ENCODE data around the gene EDAR. TPM values are rescaled to one million over a fixed set of nuclear protein-coding genes. Genes with fewer than 3 reads are reported as not detected.

EDAR gene
- total RNA-seq, 1 donor from 2014 or later = not detected

- TF ChIP-seq CTCF (conservative IDR thresholded peaks at IDR 0.05) = no peak
- H3K36me3 Mint-ChIP-seq (ENCODE audit: low read depth) = peaks cover 19% of the 10 kb centered on the region
- no peak for DNase-seq (ENCODE audit: low read depth, low spot score)
- H3K4me1 Mint-ChIP-seq = no peaks in the 10 kb centered on the region
- peaks cover 5% of the 10 kb centered on the region for H3K9me3 Mint-ChIP-seq
- no peak overlapping the region for H3K27ac Mint-ChIP-seq (ENCODE audit: unreplicated experiment)
- H3K4me3 Mint-ChIP-seq = no peak overlapping the region
- H3K27me3 Mint-ChIP-seq (ENCODE audit: low read depth) = no peaks in the 10 kb centered on the region
Observed at GRCh38 chr2:108895188-108895587, 93.8 kb downstream of the EDAR start.

GRCh38 chr2:108894766-108895165 lies 94.3 kb downstream of the EDAR start:
- Mint-ChIP-seq H3K9me3 (peaks cover 6% of the 10 kb centered on the region), H3K27ac (ENCODE audit: unreplicated experiment) (no peak overlapping the region), H3K4me3 (no peak overlapping the region), H3K36me3 (ENCODE audit: low read depth) (peaks cover 18% of the 10 kb centered on the region), H3K27me3 (ENCODE audit: low read depth) (no peaks in the 10 kb centered on the region), H3K4me1 (no peaks in the 10 kb centered on the region)
- no peak for DNase-seq (ENCODE audit: low read depth, low spot score)
- no peak for TF ChIP-seq CTCF (conservative IDR thresholded peaks at IDR 0.05)

- Mint-ChIP-seq H3K27me3 (ENCODE audit: low read depth) (no peaks in the 10 kb centered on the region), H3K4me1 (no peaks in the 10 kb centered on the region), H3K27ac (ENCODE audit: unreplicated experiment) (no peak overlapping the region)
Observed at GRCh38 chr2:108893277-108893676, 95.7 kb downstream of the EDAR start.

GRCh38 chr2:108889907-108890306 lies 99.1 kb downstream of the EDAR start:
- no peaks in the 10 kb centered on the region for H3K4me1 Mint-ChIP-seq
- H3K27me3 Mint-ChIP-seq (ENCODE audit: low read depth) = no peaks in the 10 kb centered on the region
- no peak overlapping the region for H3K4me3 Mint-ChIP-seq
- no peak overlapping the region for H3K27ac Mint-ChIP-seq (ENCODE audit: unreplicated experiment)
- H3K9me3 Mint-ChIP-seq = peaks cover 27% of the 10 kb centered on the region
- DNase-seq (ENCODE audit: low read depth, low spot score) = no peak
- peaks cover 51% of the 10 kb centered on the region for H3K36me3 Mint-ChIP-seq (ENCODE audit: low read depth)
- TF ChIP-seq CTCF (conservative IDR thresholded peaks at IDR 0.05) = no peak

More at GRCh38 chr2:108893277-108893676, 95.7 kb downstream of the EDAR start:
- TF ChIP-seq CTCF (conservative IDR thresholded peaks at IDR 0.05) = no peak
- H3K9me3 Mint-ChIP-seq = peaks cover 16% of the 10 kb centered on the region
- no peak for DNase-seq (ENCODE audit: low read depth, low spot score)
- H3K36me3 Mint-ChIP-seq (ENCODE audit: low read depth) = peaks cover 32% of the 10 kb centered on the region
- no peak overlapping the region for H3K4me3 Mint-ChIP-seq

GRCh38 chr2:108884619-108885018 lies 104.4 kb downstream of the EDAR start:
- no peak overlapping the region for H3K4me3 Mint-ChIP-seq
- DNase-seq (ENCODE audit: low read depth, low spot score) = no peak
- H3K36me3 Mint-ChIP-seq (ENCODE audit: low read depth) = peaks cover 59% of the 10 kb centered on the region

More at GRCh38 chr2:108884619-108885018, 104.4 kb downstream of the EDAR start:
- TF ChIP-seq CTCF (conservative IDR thresholded peaks at IDR 0.05) = no peak
- H3K9me3 Mint-ChIP-seq = peaks cover 37% of the 10 kb centered on the region
- no peak overlapping the region for H3K27ac Mint-ChIP-seq (ENCODE audit: unreplicated experiment)
- H3K4me1 Mint-ChIP-seq = peaks cover 5% of the 10 kb centered on the region
- no peaks in the 10 kb centered on the region for H3K27me3 Mint-ChIP-seq (ENCODE audit: low read depth)

Measured in neural crest cell (in vitro differentiated cells).